RWPE2 (cell line): ENCODE data around the gene NUP62.

Experiments
- ATAC-seq: fragments of 200-7000 bp; cut with Tn5 transposase; 3 replicates; pipeline ENCODE4 v1.9.1; 2021; ENCODE audit warnings: low read depth
- DNase-seq: peaks from one replicate; pipeline ENCODE4 v3.0.0-alpha.2; 2020; ENCODE audit warnings: low spot score
- H3K27ac ChIP-seq: fragments of 450-650 bp; 2 replicates; pipeline ENCODE4 v1.5.1; 2017; ENCODE audit warnings: mild to moderate bottlenecking; ENCODE audit not compliant: poor library complexity, severe bottlenecking
- H3K27me3 ChIP-seq: fragments of 250-450 bp; sonication (Bioruptor Pico); 2 replicates; pipeline ENCODE4 v1.5.1; 2021; ENCODE audit warnings: mild to moderate bottlenecking, moderate library complexity; ENCODE audit not compliant: insufficient read depth, poor library complexity, severe bottlenecking
- H3K36me3 ChIP-seq: fragments of 250-450 bp; sonication (Bioruptor Pico); 2 replicates; pipeline ENCODE4 v1.5.1; 2020; ENCODE audit warnings: low read depth, mild to moderate bottlenecking, moderate library complexity
- H3K4me1 ChIP-seq: fragments of 250-450 bp; sonication (Bioruptor Pico); 2 replicates; pipeline ENCODE4 v1.5.1; 2021; ENCODE audit warnings: mild to moderate bottlenecking, moderate library complexity; ENCODE audit not compliant: insufficient read depth, poor library complexity, severe bottlenecking
- H3K4me3 ChIP-seq: fragments of 250-450 bp; sonication (Bioruptor Pico); 2 replicates; pipeline ENCODE4 v1.5.1; 2021; ENCODE audit warnings: mild to moderate bottlenecking, moderate library complexity; ENCODE audit not compliant: severe bottlenecking
- H3K9me3 ChIP-seq: fragments of 250-450 bp; sonication (Bioruptor Pico); 2 replicates; pipeline ENCODE4 v1.5.1; 2021; ENCODE audit warnings: mild to moderate bottlenecking, moderate library complexity; ENCODE audit not compliant: severe bottlenecking
- CTCF ChIP-seq: fragments of 450-650 bp; IDR thresholded peaks from one replicate; pipeline ENCODE4 v1.5.1; 2017; ENCODE audit warnings: mild to moderate bottlenecking, moderate library complexity; ENCODE audit not compliant: poor library complexity, severe bottlenecking

Gene NUP62

GRCh38 chr19:49892716-49893115 is 36.6 kb downstream of the NUP62 start:
- H3K27me3 ChIP-seq: no peaks in the 10 kb centered on the region
- no peak for ATAC-seq
- no peak overlapping the region for H3K27ac ChIP-seq
- TF ChIP-seq CTCF: no peak
- no peak overlapping the region for H3K4me3 ChIP-seq
- no peaks in the 10 kb centered on the region for H3K36me3 ChIP-seq
- H3K4me1 ChIP-seq: no peaks in the 10 kb centered on the region
- no peaks in the 10 kb centered on the region for H3K9me3 ChIP-seq
- no peak for DNase-seq

- TF ChIP-seq CTCF: no peak
- no peak overlapping the region for H3K27ac ChIP-seq
- no peaks in the 10 kb centered on the region for H3K4me1 ChIP-seq
- H3K36me3 ChIP-seq: no peaks in the 10 kb centered on the region
- DNase-seq (no peak), ATAC-seq (no peak)
- no peaks in the 10 kb centered on the region for H3K9me3 ChIP-seq
- no peak overlapping the region for H3K4me3 ChIP-seq
- no peaks in the 10 kb centered on the region for H3K27me3 ChIP-seq
Observed at GRCh38 chr19:49891393-49891792, 37.9 kb downstream of the NUP62 start.

- H3K36me3 ChIP-seq: no peaks in the 10 kb centered on the region
- no peak overlapping the region for H3K27ac ChIP-seq
- peak overlapping the region; percentile 27 for H3K4me3 ChIP-seq
- DNase-seq (peak; percentile 42), ATAC-seq (peak; percentile 80)
- no peaks in the 10 kb centered on the region for H3K27me3 ChIP-seq
- H3K4me1 ChIP-seq: no peaks in the 10 kb centered on the region
- TF ChIP-seq CTCF: peak; percentile 77
- no peaks in the 10 kb centered on the region for H3K9me3 ChIP-seq
Observed at GRCh38 chr19:49890349-49891311, 38.7 kb downstream of the NUP62 start.

GRCh38 chr19:49889687-49890348 is 39.5 kb downstream of the NUP62 start:
- TF ChIP-seq CTCF: peak; percentile 91
- no peaks in the 10 kb centered on the region; the same call in 1 of the 2 replicates for H3K36me3 ChIP-seq
- DNase-seq (no peak), ATAC-seq (peak; percentile 58)
- no peaks in the 10 kb centered on the region for H3K27me3 ChIP-seq
- no peak overlapping the region for H3K27ac ChIP-seq
- no peaks in the 10 kb centered on the region for H3K4me1 ChIP-seq
- peak overlapping the region; percentile 27 for H3K4me3 ChIP-seq
- no peaks in the 10 kb centered on the region for H3K9me3 ChIP-seq
